HepG2 (cell line): Measurements from ENCODE around the gene NNMT. TPM values are rescaled to one million over a fixed set of nuclear protein-coding genes. Genes with fewer than 3 reads are reported as not detected.

Experiments used
- ATAC-seq: fragments of 200-7000 bp; cut with Tn5 transposase; 3 replicates; pipeline ENCODE4 v1.9.1; 2020; ENCODE audit warnings: mild to moderate bottlenecking, moderate library complexity
- BruUV-seq: library from RNA; stranded (reverse); fragments of 400-500 nt; replicated peaks from 2 replicates; lab custom pipeline; 2021; lab: Mats Ljungman, UMichigan
- CTCF ChIA-PET: fragments of 300-600 bp; formaldehyde crosslinking; extraction: SDS; loops from one replicate; lab custom pipeline; 2021; ENCODE audit warnings: low total read pairs, inconsistent platforms, low intra/inter-chr PET ratio; lab: Yijun Ruan, JAX
- POLR2A ChIA-PET: fragments of 350-600 bp; sonication (Branson Sonifier 250); formaldehyde crosslinking; loops from one replicate; lab custom pipeline; 2020; ENCODE audit warnings: antibody characterized with exemption, inconsistent platforms; lab: Yijun Ruan, JAX
- DNase-seq: peaks from one replicate; pipeline ENCODE4 v3.0.0-alpha.2; 2015; ENCODE audit warnings: low spot score
- FAIRE-seq: peaks from 3 replicates; lab custom pipeline; 2011; peaks lifted over from hg19 to GRCh38; lab: Jason Lieb, UNC
- H2AFZ ChIP-seq: one replicate; pipeline ENCODE4 v1.6.1; 2011; ENCODE audit warnings: low read length, inconsistent platforms
- H3K27ac ChIP-seq: fragments of 300-600 bp; 3 replicates; pipeline ENCODE4 v1.8.0; 2011; ENCODE audit warnings: mixed run types, mild to moderate bottlenecking, mixed read lengths, low read length, inconsistent platforms; ENCODE audit not compliant: insufficient read depth; ENCODE audit errors: extremely low read length
- H3K27me3 ChIP-seq, 2 experiments: fragments of 200-600 bp in 1 of 2; 2 replicates in 1 of 2; 3 replicates in 1 of 2; pipeline versions ENCODE4 v1.6.0 to v1.8.0; 2011; ENCODE audit warnings: low read length in 2 of 2, mild to moderate bottlenecking in 2 of 2, moderate library complexity in 2 of 2, inconsistent platforms in 1 of 2; ENCODE audit not compliant: insufficient read depth in 2 of 2, control insufficient read depth in 1 of 2
- H3K36me3 ChIP-seq, 2 experiments: fragments of 200-600 bp in 1 of 2; replicated peaks in 1 of 2; 2 replicates in 1 of 2; 3 replicates in 1 of 2; pipeline versions ENCODE4 v1.5.1 to v1.8.0; 2011; ENCODE audit warnings: low read length in 2 of 2, inconsistent platforms in 1 of 2; ENCODE audit not compliant: insufficient read depth in 2 of 2, control insufficient read depth in 1 of 2
- H3K4me1 ChIP-seq: 2 replicates; pipeline ENCODE4 v1.5.1; 2012; ENCODE audit warnings: low read length, inconsistent platforms; ENCODE audit not compliant: insufficient read depth
- H3K4me2 ChIP-seq: 2 replicates; pipeline ENCODE4 v1.6.0; 2011; ENCODE audit warnings: low read depth, low read length, inconsistent platforms
- H3K4me3 ChIP-seq, 3 experiments: fragments of 200-600 bp in 1 of 3; sonication (generic), shearing (Covaris generic) in 1 of 3; replicated peaks in 1 of 3; 2 replicates each; pipeline ENCODE4 v1.5.1; 2011 to 2016; ENCODE audit warnings: low read length in 3 of 3, inconsistent platforms in 2 of 3, low read depth in 2 of 3, mild to moderate bottlenecking in 2 of 3, control low read depth in 1 of 3, mixed read lengths in 1 of 3; ENCODE audit not compliant: insufficient read depth in 1 of 3
- H3K79me2 ChIP-seq: one replicate; pipeline ENCODE4 v1.6.1; 2011; ENCODE audit warnings: low read length, inconsistent platforms; ENCODE audit not compliant: insufficient read depth
- H3K9ac ChIP-seq: 2 replicates; pipeline ENCODE4 v1.6.0; 2011; ENCODE audit warnings: mild to moderate bottlenecking, low read depth, low read length, inconsistent platforms; ENCODE audit not compliant: insufficient read depth
- H3K9me3 ChIP-seq: 2 replicates; pipeline ENCODE4 v1.5.1; 2012; ENCODE audit warnings: mild to moderate bottlenecking, low read length
- H4K20me1 ChIP-seq: 2 replicates; pipeline ENCODE4 v1.6.0; 2011; ENCODE audit warnings: inconsistent platforms, mild to moderate bottlenecking, low read length, moderate library complexity; ENCODE audit not compliant: insufficient read depth
- CREM ChIP-seq, 2 experiments: sonication (generic) in 1 of 2; formaldehyde crosslinking in 1 of 2; IDR thresholded peaks; 2 replicates each; pipeline versions ENCODE4 v1.4.0 to v1.6.1; 2016 to 2020; ENCODE audit warnings: antibody characterized with exemption in 1 of 2, mild to moderate bottlenecking in 1 of 2, missing genetic modification reagents in 1 of 2
- ESRRA ChIP-seq: sonication (generic); formaldehyde crosslinking; IDR thresholded peaks from 2 replicates; pipeline ENCODE4 v1.5.1; 2020; ENCODE audit warnings: mild to moderate bottlenecking, low read depth, missing genetic modification reagents
- KAT8 ChIP-seq: IDR thresholded peaks from 2 replicates; pipeline ENCODE4 v1.6.1; 2016; ENCODE audit warnings: missing genetic modification reagents, missing compliant biosample characterization
- KLF6 ChIP-seq: IDR thresholded peaks from 2 replicates; pipeline ENCODE4 v1.8.0; 2016; ENCODE audit warnings: missing biosample characterization, missing genetic modification reagents
- RCOR2 ChIP-seq: IDR thresholded peaks from 2 replicates; pipeline ENCODE4 v1.6.1; 2016; ENCODE audit warnings: missing biosample characterization, missing genetic modification reagents
- SMC3 ChIP-seq: IDR thresholded peaks from 2 replicates; pipeline ENCODE4 v1.6.1; 2011; ENCODE audit warnings: low read length, improper control_type of control experiment
- SOX5 ChIP-seq: IDR thresholded peaks from 2 replicates; pipeline ENCODE4 v1.6.1; 2016; ENCODE audit warnings: borderline replicate concordance
- U2AF2 ChIP-seq: fragments of 200-400 bp; formaldehyde crosslinking; IDR thresholded peaks from 2 replicates; pipeline ENCODE4 v1.6.1; 2017; ENCODE audit warnings: low read depth, mild to moderate bottlenecking, low read length
- ZNF557 ChIP-seq: sonication (generic); formaldehyde crosslinking; IDR thresholded peaks from 2 replicates; pipeline ENCODE4 v1.4.0; 2020; ENCODE audit warnings: missing genetic modification reagents
- ZNF737 ChIP-seq: sonication (generic); formaldehyde crosslinking; IDR thresholded peaks from 2 replicates; pipeline ENCODE4 v1.5.0; 2020; ENCODE audit warnings: missing genetic modification reagents, mild to moderate bottlenecking, borderline replicate concordance
- ZNF746 ChIP-seq: sonication (generic); formaldehyde crosslinking; IDR thresholded peaks from 2 replicates; pipeline ENCODE4 v1.8.0; 2022; ENCODE audit warnings: mild to moderate bottlenecking, missing genetic modification reagents
- WGBS: methylation state at CpG from one replicate; pipeline ENCODE4 v1.1.6; 2017; ENCODE audit warnings: low lambda C conversion rate; 5-methylcytosine and 5-hydroxymethylcytosine counted together
- in situ Hi-C: cut with HindIII; loops from 2 replicates; pipeline ENCODE4 v1.10.0; 2017; ENCODE audit warnings: low pct_unique_long_range_greater_than_20kb; ENCODE audit not compliant: extremely low pct_ligation_motif_present
- intact Hi-C: fragments of 100-400 bp; cut with micrococcal nuclease; formaldehyde crosslinking; loops from one replicate; pipeline ENCODE4 v1.10.0; 2022; ENCODE audit not compliant: unreplicated experiment
- polyA plus RNA-seq, 8 experiments: library from polyadenylated mRNA; depleted of rRNA in 3 of 8; stranded (reverse) in 7 of 8; unstranded in 1 of 8; fragments of >200 nt; fragmentation: Illumina TruSeq in 4 of 8; extraction: Trizol in 4 of 8; gene quantifications; 2 replicates each; pipeline versions ENCODE4 v1.2.1 to v1.2.3, GENCODE V29; 2011 to 2016; ENCODE audit warnings: low read depth in 4 of 8, missing spikeins in 1 of 8, mixed read lengths in 1 of 8; ENCODE audit not compliant: insufficient read depth in 1 of 8
- total RNA-seq, 5 experiments: library from RNA; depleted of rRNA; stranded (reverse); fragments of >200 nt; fragmentation: Illumina TruSeq; extraction: Trizol; gene quantifications; 2 replicates each; pipeline ENCODE4 v1.2.3, GENCODE V29; 2016; ENCODE audit warnings: low read depth in 1 of 5
- TF ChIP-seq, protein P1 (sequence below): sonication (generic); formaldehyde crosslinking; conservative IDR thresholded peaks from 2 replicates; pipeline ENCODE4 v1.8.1; 2023; ENCODE audit warnings: missing genetic modification reagents
- TF ChIP-seq, protein P2 (sequence below): sonication (generic); formaldehyde crosslinking; IDR thresholded peaks from 2 replicates; pipeline ENCODE4 v1.4.0; 2020; ENCODE audit warnings: mild to moderate bottlenecking, low read depth, missing genetic modification reagents
- TF ChIP-seq, protein P3 (sequence below): sonication (generic); formaldehyde crosslinking; IDR thresholded peaks from 2 replicates; pipeline ENCODE4 v1.8.1; 2023; ENCODE audit warnings: mild to moderate bottlenecking, missing genetic modification reagents
- TF ChIP-seq, protein P4 (sequence below): sonication (generic); formaldehyde crosslinking; IDR thresholded peaks from 2 replicates; pipeline ENCODE4 v1.4.0; 2020; ENCODE audit warnings: missing genetic modification reagents

Gene NNMT
- total and polyA plus RNA-seq, 2 of the 13 experiments (the other 11 are each of a cell fraction or from before 2014, with no cell fraction given): 0.13 TPM; not detected in 1

DNA sequence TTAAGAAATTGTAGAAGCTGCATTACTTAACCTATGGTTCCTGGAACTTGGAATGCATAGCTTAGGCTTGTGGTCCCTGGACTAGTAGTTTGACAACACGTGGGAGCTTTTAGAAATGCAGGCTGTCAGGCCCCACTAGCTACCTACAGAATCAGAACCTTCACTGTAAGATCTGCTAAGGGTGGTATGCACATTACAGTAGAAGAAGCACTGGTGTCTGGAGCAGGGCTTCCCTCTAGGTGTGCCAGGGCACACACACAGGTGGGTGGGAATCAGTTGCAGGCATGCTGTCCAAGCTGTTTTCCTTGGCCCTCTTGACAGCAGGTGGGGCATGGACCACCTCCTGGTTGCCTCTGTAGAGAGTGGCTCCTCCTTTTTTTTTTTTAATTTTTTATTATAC, 8.8 kb downstream of the NNMT start:
- in situ Hi-C loops (no loop called here), intact Hi-C loops (no loop called here)
- no peak overlapping the region for H3K9ac ChIP-seq
- TF ChIP-seq ZNF737 (CRISPR knock-in tag) (no peak), ZNF746 (CRISPR knock-in tag) (no peak), SOX5 (CRISPR knock-in tag) (no peak), KAT8 (CRISPR knock-in tag) (no peak), KLF6 (CRISPR knock-in tag) (no peak), U2AF2 (no peak), ZNF557 (CRISPR knock-in tag) (no peak), RCOR2 (CRISPR knock-in tag) (no peak), SMC3 (no peak), CREM (IDR thresholded peaks at IDR 0.05) (no peak), CREM (CRISPR knock-in tag; IDR thresholded peaks at IDR 0.05) (no peak), ESRRA (CRISPR knock-in tag) (no peak)
- TF ChIP-seq, protein P1, sequence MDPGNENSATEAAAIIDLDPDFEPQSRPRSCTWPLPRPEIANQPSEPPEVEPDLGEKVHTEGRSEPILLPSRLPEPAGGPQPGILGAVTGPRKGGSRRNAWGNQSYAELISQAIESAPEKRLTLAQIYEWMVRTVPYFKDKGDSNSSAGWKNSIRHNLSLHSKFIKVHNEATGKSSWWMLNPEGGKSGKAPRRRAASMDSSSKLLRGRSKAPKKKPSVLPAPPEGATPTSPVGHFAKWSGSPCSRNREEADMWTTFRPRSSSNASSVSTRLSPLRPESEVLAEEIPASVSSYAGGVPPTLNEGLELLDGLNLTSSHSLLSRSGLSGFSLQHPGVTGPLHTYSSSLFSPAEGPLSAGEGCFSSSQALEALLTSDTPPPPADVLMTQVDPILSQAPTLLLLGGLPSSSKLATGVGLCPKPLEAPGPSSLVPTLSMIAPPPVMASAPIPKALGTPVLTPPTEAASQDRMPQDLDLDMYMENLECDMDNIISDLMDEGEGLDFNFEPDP (CRISPR knock-in tag): no peak
- TF ChIP-seq, protein P2, sequence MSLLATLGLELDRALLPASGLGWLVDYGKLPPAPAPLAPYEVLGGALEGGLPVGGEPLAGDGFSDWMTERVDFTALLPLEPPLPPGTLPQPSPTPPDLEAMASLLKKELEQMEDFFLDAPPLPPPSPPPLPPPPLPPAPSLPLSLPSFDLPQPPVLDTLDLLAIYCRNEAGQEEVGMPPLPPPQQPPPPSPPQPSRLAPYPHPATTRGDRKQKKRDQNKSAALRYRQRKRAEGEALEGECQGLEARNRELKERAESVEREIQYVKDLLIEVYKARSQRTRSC (CRISPR knock-in tag): no peak
- TF ChIP-seq, protein P3, sequence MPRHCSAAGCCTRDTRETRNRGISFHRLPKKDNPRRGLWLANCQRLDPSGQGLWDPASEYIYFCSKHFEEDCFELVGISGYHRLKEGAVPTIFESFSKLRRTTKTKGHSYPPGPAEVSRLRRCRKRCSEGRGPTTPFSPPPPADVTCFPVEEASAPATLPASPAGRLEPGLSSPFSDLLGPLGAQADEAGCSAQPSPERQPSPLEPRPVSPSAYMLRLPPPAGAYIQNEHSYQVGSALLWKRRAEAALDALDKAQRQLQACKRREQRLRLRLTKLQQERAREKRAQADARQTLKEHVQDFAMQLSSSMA (CRISPR knock-in tag): no peak
- TF ChIP-seq, protein P4, sequence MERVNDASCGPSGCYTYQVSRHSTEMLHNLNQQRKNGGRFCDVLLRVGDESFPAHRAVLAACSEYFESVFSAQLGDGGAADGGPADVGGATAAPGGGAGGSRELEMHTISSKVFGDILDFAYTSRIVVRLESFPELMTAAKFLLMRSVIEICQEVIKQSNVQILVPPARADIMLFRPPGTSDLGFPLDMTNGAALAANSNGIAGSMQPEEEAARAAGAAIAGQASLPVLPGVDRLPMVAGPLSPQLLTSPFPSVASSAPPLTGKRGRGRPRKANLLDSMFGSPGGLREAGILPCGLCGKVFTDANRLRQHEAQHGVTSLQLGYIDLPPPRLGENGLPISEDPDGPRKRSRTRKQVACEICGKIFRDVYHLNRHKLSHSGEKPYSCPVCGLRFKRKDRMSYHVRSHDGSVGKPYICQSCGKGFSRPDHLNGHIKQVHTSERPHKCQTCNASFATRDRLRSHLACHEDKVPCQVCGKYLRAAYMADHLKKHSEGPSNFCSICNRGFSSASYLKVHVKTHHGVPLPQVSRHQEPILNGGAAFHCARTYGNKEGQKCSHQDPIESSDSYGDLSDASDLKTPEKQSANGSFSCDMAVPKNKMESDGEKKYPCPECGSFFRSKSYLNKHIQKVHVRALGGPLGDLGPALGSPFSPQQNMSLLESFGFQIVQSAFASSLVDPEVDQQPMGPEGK (CRISPR knock-in tag): no peak
- 0% methylated on average over 1 of the region's 1 CpG for WGBS
- H3K36me3 ChIP-seq: no peaks in the 10 kb centered on the region
- H3K4me2 ChIP-seq: no peak overlapping the region
- ATAC-seq (no peak), FAIRE-seq (no peak), DNase-seq (no peak)
- no peak overlapping the region for H2AFZ ChIP-seq
- no peaks in the 10 kb centered on the region for H3K79me2 ChIP-seq
- ChIA-PET POLR2A (no interaction called here), CTCF (no interaction called here)
- no peaks in the 10 kb centered on the region for H4K20me1 ChIP-seq
- no peaks in the 10 kb centered on the region for H3K9me3 ChIP-seq
- no peak overlapping the region for H3K27ac ChIP-seq
- H3K27me3 ChIP-seq: peaks cover 2 to 32% of the 10 kb centered on the region in 2 experiments; a peak in 3 of 5 replicates
- peaks cover 34% of the 10 kb centered on the region for H3K4me1 ChIP-seq
- BruUV-seq: no TSS peak
- no peak overlapping the region for H3K4me3 ChIP-seq
